Adrenal gland (tissue), 12 donors: Measurements from ENCODE around the gene RNF112. TPM values are rescaled to one million over a fixed set of nuclear protein-coding genes. Genes with fewer than 3 reads are reported as not detected.

Experiments
- DNase-seq, 7 donors: peaks; one replicate each; pipeline ENCODE4 v3.0.0-alpha.2; 2019 to 2020
- H3K27ac ChIP-seq, 5 donors: fragments of 200-600 bp; sonication (generic) in 4 of 5; 1 replicate in 3 of 5; 2 replicates in 2 of 5; pipeline versions ENCODE4 v1.5.1 to v1.8.0; 2016 to 2020; ENCODE audit warnings: mild to moderate bottlenecking in 1 of 5
- H3K27me3 ChIP-seq: fragments of 200-600 bp; 2 replicates; pipeline ENCODE4 v1.8.0; 2021
- H3K36me3 ChIP-seq, 2 donors: fragments of 200-600 bp; replicated peaks in 1 of 2; 1 replicate in 1 of 2; 2 replicates in 1 of 2; pipeline versions ENCODE4 v1.5.1 to v1.8.0; 2018 to 2022
- H3K4me1 ChIP-seq, 2 donors: fragments of 200-600 bp; replicated peaks in 1 of 2; 1 replicate in 1 of 2; 2 replicates in 1 of 2; pipeline versions ENCODE4 v1.5.1 to v1.8.0; 2018 to 2021
- H3K4me3 ChIP-seq, 4 donors: fragments of 200-600 bp; sonication (generic) in 3 of 4; one replicate each; pipeline ENCODE4 v1.5.1; 2016 to 2018
- H3K9me3 ChIP-seq, 3 donors: fragments of 200-600 bp; sonication (generic) in 1 of 3; replicated peaks in 1 of 3; 1 replicate in 2 of 3; 2 replicates in 1 of 3; pipeline versions ENCODE4 v1.5.1 to v1.8.0; 2016 to 2021
- CTCF ChIP-seq, 6 experiments: fragments of 450-650 bp in 4 of 6; fragments of 200-600 bp in 2 of 6; sonication (generic) in 1 of 6; IDR thresholded peaks; 1 replicate in 5 of 6; 2 replicates in 1 of 6; pipeline versions ENCODE4 v1.5.1 to v1.8.0; 2016 to 2021; ENCODE audit warnings: antibody characterized with exemption in 6 of 6, mild to moderate bottlenecking in 2 of 6, moderate library complexity in 1 of 6
- POLR2A ChIP-seq, 2 donors: fragments of 450-650 bp; IDR thresholded peaks; one replicate each; pipeline ENCODE4 v1.6.1; 2017; ENCODE audit warnings: antibody characterized with exemption in 2 of 2, mild to moderate bottlenecking in 2 of 2, moderate library complexity in 1 of 2
- WGBS, 4 donors: extraction: QIAGEN DNeasy Blood & Tissue Kit in 2 of 4; methylation state at CpG; one replicate each; pipeline versions ENCODE4 v1.1.5 to v1.1.7; 2013 to 2017; 5-methylcytosine and 5-hydroxymethylcytosine counted together
- intact Hi-C, 2 donors: fragments of 100-400 bp; cut with DNase I; formaldehyde crosslinking; loops; one replicate each; pipeline versions ENCODE4 v1.14.1 to v1.15.0; 2022 to 2023
- polyA plus RNA-seq, 3 donors: library from polyadenylated mRNA; stranded (reverse); fragments of 200-250 nt in 2 of 3; fragments of 350-450 nt in 1 of 3; fragmentation: Illumina TruSeq in 1 of 3; extraction: RNeasy Lipid Tissue Mini Kit (QIAGEN cat#74804) in 1 of 3; gene quantifications; one replicate each; pipeline ENCODE4 v1.2.3, GENCODE V29; 2013 to 2014
- total RNA-seq, 9 donors: library from RNA; depleted of rRNA in 4 of 9; stranded (reverse); fragments of >200 nt in 4 of 9; fragments of 120-200 nt in 1 of 9; fragmentation: NEBNext Ultra II Directional in 1 of 9; extraction: Animal tissue kit (Norgen Biotek cat#: 25700) in 1 of 9; gene quantifications; one replicate each; pipeline versions ENCODE4 v1.1.0 to v1.2.4, GENCODE V29; 2013 to 2023
- donor health status: healthy with polysubstance abuse.
- donor health status: Bipolar disorder and iron deficiency.
- donor health status: DM: yes; HTN: yes; CAD: no.
- donor health status: DM: no; HTN: no; CAD: no.
- donor health status: DM: no; HTN: no; CAD: no.
- donor health status: DM: yes; HTN: yes; CAD: no.

RNF112 gene
- total and polyA plus RNA-seq, 12 donors = 0.88 to 35.6 (median 2.3) TPM; not detected in 1

- peaks cover 9 to 18% of the 10 kb centered on the region in 2 donors for H3K4me1 ChIP-seq
- H3K36me3 ChIP-seq = peaks cover 0 to 44% of the 10 kb centered on the region in 2 donors
- H3K27me3 ChIP-seq = no peaks in the 10 kb centered on the region
- peak within 1 kb of the TSS; percentile 39 to 98 (median 70) for H3K4me3 ChIP-seq
- WGBS, 4 donors = 1 to 5% (median 4%) methylated on average over 27 to 69 of the region's 69 CpGs; no CpG with 5 or more reads in 1 of the 4 donors
- intact Hi-C loops = no loop called here
- DNase-seq = peak in 3 of 7 donors; percentile 40 to 62 (median 42)
- H3K27ac ChIP-seq = peak within 1 kb of the TSS; percentile 91 to 99 (median 98)
- H3K9me3 ChIP-seq = no peaks in the 10 kb centered on the region
- no peak for TF ChIP-seq POLR2A (IDR thresholded peaks at IDR 0.05)
- no peak for TF ChIP-seq CTCF (IDR thresholded peaks at IDR 0.05)
Measured at GRCh38 chr17:19378416-19379360, 32.3 kb upstream of the RNF112 start, which contains the start of gene MAPK7. Gene MAPK7, plus strand, starts transcription at chr17:19378498. Its CDS starts 403 bp downstream, at chr17:19378901.

GRCh38 chr17:19379361-19380065 is 31.5 kb upstream of the RNF112 start:
- Histone ChIP-seq H3K27me3 (no peaks in the 10 kb centered on the region), H3K27ac (peak overlapping the region in 2 of 5 donors; percentile 96 to 98), H3K9me3 (no peaks in the 10 kb centered on the region), H3K36me3 (peaks cover 0 to 52% of the 10 kb centered on the region in 2 donors), H3K4me3 (peak overlapping the region in 2 of 4 donors; percentile 59 to 82), H3K4me1 (peaks cover 9 to 27% of the 10 kb centered on the region in 2 donors)
- WGBS, 4 donors = 78 to 83% (median 80%) methylated on average over 13 of the region's 13 CpGs
- peak in 6 of 7 donors; percentile 8 to 57 (median 18) for DNase-seq
- intact Hi-C loops = no loop called here
- no peak for TF ChIP-seq POLR2A (IDR thresholded peaks at IDR 0.05)
- no peak for TF ChIP-seq CTCF (IDR thresholded peaks at IDR 0.05)

- peak in 5 of 7 donors; percentile 12 to 56 (median 24) for DNase-seq
- H3K36me3 ChIP-seq = peaks cover 0 to 53% of the 10 kb centered on the region in 2 donors
- no peaks in the 10 kb centered on the region for H3K9me3 ChIP-seq
- H3K4me1 ChIP-seq = peaks cover 10 to 38% of the 10 kb centered on the region in 2 donors
- no peak for TF ChIP-seq CTCF (IDR thresholded peaks at IDR 0.05)
- no peak for TF ChIP-seq POLR2A (IDR thresholded peaks at IDR 0.05)
- no peaks in the 10 kb centered on the region for H3K27me3 ChIP-seq
- intact Hi-C loops = no loop called here
- no peak overlapping the region for H3K4me3 ChIP-seq
- WGBS, 4 donors = 88 to 93% (median 91%) methylated on average over 13 to 29 of the region's 29 CpGs
- no peak overlapping the region for H3K27ac ChIP-seq
Measured at GRCh38 chr17:19380481-19381301, 30.3 kb upstream of the RNF112 start.
